NCI-H460 (cell line): ENCODE data around the gene JAG2. TPM values are rescaled to one million over a fixed set of nuclear protein-coding genes. Genes with fewer than 3 reads are reported as not detected.

Experiments used
- DNase-seq: peaks from one replicate; pipeline ENCODE4 v3.0.0-alpha.2; 2016; ENCODE audit warnings: low read depth; ENCODE audit errors: extremely low read depth
- total RNA-seq: library from RNA; depleted of rRNA; stranded (reverse); fragments of >200 nt; shearing (Covaris generic); gene quantifications from 2 replicates; pipeline ENCODE4 v1.2.3, GENCODE V29; 2014

JAG2 gene
- total RNA-seq, 1 experiment from 2014 or later = 5.9 TPM

- DNase-seq = no peak
Measured at GRCh38 chr14:105153331-105153731, 15.2 kb downstream of the JAG2 start.

GRCh38 chr14:105152794-105153241, 15.8 kb downstream of the JAG2 start:
- DNase-seq = no peak

DNA sequence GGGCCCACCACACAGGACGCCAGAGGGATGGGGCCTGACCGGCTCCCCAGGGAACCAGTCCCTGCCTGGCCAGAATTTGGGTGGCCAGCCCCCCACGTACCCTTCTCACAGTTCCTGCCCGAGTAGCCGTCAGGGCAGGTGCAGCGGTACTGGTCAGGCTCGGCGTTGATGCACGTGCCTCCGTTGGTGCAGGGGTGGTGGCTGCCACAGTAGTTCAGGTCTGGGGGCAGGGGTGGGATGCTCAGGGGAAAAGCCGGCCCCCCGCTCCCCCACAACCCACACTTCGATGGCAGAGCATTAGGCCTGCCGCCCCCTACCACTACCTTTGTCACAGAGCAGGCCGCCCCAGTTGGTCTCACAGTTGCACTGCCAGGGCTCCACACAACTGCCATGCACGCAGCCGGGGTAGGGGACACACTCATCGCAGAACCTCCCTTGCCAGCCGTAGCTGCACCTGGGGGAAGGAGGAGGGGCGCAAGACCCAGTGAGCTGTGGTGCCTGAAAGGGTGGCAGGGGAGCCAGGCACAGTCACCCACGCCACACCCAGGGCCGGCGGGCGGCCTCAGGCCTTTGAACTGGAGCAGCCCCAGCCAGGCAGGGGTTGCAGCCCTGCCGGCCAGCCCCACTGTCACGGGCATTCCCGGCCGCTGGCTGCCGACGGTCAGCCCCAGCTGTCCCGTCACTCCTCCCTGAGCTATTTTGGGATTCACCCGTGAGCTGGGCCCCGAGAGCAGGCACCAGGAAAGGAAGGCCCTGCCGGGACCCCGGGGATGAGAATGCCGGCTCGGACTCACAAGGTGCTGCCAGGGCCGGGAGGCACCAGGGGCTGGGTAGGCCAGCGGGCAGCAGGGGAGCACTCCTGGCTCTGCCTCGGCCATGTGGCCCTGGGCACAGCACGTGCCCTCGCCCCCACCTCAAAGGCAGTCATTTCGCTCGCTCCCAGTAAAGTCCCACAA, 16.5 kb downstream of the JAG2 start:
- DNase-seq = no peak

GRCh38 chr14:105151084-105151837, 17.3 kb downstream of the JAG2 start:
- DNase-seq = no peak

DNA sequence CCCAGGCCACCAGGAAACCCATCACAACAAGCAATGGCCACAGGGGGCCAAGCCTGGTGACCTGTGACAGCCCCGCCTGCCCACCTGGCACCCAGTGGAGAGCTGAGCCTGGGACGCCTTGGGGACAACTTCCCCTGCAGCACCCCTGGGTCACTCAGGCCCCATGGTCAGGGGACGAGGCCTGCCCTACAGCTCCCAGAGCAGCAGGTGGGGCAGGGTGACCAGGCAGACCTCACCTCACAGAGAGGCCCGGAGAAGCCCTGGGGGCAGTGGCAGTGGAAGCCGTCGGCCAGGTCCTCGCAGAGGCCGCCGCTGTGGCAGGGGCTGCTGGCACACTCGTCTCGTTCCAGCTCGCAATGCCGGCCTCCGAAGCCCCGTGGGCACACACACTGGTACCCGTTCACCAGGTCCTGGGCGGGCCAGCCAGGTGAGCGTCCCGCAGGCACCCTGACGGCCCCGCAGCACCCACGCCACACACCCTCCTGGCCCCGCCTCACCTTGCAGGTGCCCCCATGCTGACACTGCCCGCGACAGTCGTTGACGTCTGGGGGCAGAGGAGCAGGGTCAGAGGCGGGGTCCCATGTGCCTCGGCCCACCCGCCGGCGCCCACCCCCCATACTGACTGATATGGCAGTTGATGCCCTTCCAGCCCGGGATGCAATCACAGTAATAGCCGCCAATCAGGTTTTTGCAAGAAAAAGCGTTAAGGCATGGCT, 18.1 kb downstream of the JAG2 start:
- no peak for DNase-seq

DNA sequence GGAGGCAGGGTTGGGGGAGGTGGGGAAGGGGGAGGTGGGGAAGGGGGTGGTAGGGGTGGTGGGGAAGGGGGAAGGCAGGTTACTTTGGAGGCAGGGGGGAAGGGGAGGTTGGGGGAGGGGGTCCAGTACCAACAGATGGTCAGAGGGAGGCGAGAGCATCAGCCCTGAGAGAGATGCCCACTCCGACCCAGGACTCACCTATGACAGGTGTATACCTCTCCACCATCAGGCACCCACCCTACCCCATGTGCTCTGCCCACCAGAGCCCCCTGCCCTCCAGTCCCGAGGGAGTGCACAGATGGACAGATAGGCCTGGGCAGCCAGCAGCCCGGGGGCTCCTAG, 18.6 kb downstream of the JAG2 start:
- no peak for DNase-seq

DNA sequence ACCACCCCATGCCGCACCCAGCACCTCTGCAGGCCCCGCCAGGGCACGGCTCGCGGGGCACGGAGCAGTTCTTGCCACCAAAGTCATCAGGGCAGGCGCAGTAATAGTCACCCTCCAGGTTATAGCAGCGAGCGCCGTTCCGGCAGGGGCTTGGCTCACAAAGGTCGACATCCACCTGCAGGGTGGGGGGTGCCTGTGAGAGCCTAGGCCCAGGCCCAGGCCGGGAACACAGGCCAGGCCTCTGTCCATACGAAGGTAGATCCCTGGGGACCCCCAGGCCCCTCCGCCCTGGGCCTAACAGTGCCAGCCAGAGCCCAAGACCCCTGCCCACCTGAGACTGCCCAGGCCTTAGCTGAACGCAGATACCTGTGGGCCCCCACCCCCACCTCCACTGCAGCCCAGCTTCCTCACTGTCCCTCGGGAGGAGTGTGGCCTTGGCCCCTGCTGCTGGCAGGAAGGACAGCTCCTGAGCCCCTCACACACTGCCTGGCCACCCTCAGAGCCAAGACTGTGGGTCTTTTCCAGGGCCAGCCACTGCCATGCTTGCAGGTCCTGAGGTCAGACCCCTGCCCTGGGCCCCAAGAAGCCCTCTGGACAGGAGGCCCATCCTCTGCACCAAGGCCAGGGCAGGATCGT, 19.3 kb downstream of the JAG2 start:
- no peak for DNase-seq

DNA sequence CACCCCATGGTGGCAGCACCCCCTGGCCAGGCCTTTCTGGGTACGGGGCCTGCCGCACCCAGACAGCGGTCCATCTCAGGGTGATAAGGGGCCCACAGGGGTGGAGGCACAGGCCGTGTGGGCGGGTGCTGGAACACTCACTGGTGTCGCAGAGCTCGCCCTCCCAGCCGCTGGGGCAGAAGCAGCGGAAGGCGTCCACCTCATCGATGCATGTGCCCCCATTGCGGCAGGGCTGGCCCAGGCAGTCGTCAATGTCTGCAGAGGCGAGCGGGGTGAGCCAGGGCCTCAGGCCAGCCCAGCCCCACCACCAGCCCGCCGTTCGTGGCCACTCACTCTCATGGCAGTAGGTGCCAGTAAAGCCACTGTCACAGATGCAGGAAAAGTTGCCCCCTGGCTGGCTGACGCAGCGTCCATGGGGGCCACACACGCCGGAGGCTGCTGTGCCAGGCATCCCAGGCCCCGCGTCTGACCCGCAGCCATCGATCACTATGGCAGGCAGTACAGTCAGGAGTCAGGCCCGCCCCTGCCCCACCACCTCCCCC, 19.9 kb downstream of the JAG2 start:
- DNase-seq = no peak

DNA sequence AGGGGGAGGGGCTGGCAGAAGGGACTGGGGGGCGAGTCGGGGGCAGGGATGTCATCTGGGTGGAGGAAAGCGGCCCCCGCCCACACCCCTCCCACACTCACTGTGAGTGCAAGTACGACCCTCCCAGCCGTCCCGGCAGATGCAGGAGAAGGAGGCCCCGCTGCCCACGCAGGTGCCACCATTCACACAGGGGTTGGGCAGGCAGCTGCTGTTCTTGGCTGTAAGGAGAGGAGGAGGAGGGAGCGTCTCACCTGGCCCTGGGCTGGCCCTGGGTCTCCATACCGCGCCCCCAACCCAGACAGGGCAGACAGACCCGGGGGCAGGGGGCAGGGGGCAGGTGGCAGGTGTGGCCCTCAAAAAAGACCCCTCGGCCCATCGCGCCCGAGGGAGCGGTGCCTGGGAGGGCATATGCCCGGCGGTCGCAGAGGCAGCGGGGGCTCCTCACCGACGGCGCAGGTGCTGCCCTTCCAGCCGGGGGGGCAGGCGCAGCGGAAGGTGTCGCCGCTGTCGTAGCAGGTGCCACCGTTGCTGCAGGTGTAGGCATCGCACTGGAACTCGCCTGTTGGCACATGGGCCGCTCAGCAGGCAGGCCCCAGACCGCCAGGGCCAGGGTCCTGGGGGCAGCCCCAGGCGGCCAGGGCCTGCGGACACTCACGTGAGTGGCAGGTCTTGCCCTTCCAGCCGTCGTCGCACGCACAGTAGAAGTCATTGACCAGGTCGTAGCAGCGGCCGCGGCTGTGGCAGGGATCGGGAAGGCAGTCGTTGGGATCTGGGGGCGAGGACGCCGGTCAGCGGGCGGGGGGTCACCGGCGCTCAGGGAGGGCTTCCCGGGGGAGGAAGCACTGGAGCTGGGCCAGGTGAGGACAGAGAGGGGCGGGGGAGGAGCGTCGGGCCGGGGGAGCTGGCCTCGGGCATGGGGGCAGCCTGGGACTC, 20.6 kb downstream of the JAG2 start:
- DNase-seq = no peak

- no peak for DNase-seq
Measured at GRCh38 chr14:105146976-105147635, 21.5 kb downstream of the JAG2 start.

GRCh38 chr14:105146181-105146975, 22.2 kb downstream of the JAG2 start:
- no peak for DNase-seq

DNA sequence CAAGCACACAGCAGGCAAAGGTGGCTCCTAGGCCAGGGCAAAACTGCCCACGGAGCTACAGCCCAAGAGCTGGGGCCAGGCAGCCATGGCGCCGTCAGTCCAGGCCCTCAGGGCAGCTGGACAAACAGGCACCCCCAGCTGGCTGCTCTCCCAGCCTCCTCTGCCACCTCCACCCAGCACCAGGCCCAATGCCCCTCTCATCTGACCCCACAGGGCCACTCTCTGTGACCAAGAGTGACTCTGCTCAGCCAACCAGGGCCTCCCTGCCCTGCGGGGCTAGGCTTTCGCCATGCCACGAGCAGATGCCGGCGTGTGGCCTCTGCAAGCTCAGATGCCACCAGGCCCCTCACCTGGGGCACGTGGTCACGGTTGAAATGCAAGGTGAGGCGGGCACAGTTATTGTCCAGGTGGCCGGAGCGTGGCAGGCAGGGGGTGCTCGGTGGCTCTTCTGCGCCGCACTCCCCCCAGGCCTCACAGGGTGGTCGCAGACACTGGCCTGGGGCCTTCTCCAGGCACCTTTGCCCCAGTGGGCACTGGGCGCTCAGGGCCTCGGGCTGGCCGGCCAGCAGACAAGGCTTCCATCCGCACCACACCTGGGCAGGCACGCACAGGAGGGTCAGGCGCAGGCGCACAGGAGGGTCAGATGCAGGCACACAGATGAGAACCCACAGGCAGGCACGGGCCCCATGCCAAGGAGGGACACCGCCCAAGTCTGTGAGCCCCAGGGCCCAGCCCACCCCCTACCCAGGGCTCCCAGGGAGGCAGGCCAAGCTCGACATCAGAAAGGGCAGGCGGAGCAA, 23.0 kb downstream of the JAG2 start:
- no peak for DNase-seq

GRCh38 chr14:105144666-105145380, 23.8 kb downstream of the JAG2 start:
- DNase-seq = no peak

DNA sequence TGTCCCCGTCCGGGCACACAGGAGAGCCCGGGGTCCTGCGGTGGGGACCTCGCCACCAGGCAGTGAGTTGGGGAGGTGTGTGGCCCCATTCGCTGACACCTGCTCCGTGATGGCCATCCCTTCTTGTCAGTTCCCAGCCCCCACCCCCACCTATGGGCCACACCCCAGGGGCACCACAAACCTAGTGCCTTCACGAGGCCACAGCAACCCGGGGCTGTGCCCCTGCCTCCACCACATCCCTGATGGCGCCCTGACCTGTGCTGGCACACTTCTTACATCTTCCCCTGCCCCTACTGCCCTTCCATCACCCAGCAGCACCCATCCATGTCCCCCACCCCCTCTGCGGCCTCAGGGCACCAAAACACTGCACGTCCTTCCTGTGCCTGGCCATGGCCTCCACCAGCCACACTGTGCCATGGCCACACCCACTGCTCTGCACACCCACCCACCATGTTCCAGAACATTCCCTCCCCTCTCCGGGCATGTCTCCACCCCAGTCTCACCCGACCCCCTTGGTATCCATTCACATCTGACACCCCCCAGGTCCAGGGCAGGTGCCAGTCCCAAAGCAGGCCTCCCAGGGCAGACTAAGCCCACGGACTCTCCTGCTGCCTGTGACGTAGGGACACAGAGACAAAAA, 24.4 kb downstream of the JAG2 start:
- DNase-seq = no peak

DNA sequence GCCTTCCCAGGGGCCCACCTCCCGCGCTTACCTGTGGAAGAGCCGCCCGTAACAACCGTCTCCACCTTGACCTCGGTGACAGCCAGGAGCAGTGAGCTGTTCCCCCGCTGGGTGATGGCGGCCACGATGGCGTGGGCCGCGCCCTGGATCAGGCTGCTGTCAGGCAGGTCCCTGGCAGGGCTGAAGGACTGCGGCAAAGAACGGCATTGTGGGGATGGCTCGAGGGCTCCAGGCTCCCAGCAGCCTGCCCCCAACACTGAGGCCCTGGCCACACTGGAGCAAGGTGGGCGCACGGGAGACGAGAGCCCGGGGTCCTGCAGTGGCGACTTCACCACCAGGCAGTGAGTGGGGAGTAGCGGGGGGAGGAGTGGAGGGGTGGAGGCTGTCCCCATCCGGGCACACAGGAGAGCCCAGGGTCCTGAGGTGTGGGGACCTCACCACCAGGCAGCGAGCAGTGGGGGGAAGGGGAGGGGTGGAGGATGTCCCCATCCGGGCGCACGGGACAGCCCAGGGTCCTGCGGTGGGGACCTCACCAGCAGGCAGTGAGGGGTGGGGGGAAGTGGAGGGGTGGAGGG, 25.0 kb downstream of the JAG2 start:
- no peak for DNase-seq
